Measurements from ENCODE around the gene AGBL1. TPM values are rescaled to one million over a fixed set of nuclear protein-coding genes. Genes with fewer than 3 reads are reported as not detected.

AGBL1 gene
- total and polyA plus RNA-seq, 2 donors (not counting 1 experiment from before 2014, with no cell fraction given): not detected

DNA sequence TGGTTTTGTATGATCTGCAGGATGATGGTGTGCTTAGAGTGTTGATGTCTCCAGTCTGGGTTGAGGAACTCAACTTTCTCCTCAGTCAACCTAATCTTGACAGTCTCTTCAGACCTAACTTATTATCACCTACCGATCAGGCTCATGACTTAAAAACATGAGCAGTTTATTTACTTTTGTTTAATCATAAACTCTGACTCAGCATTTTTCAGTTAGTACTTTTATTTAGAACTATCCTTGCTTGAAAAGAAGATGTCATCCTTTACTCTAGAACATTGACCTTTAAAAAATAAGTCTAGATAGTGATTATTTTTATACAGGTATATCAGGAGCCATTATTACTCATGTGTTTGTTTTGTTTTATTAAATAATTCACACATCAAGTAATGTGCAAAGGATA, 414.8 kb downstream of the AGBL1 start:
- H3K4me3 Mint-ChIP-seq: no peak overlapping the region
- POLR2A ChIA-PET: no interaction called here
- intact Hi-C loops (cut with micrococcal nuclease): no loop called here
- Histone ChIP-seq H4K20me1 (ENCODE audit: control insufficient read depth, insufficient read depth, low read length, poor library complexity, severe bottlenecking) (no peaks in the 10 kb centered on the region), H3K9me3 (ENCODE audit: control extremely low read depth in 1 of 3, control insufficient read depth in 2 of 3, insufficient read depth in 1 of 3, low read length in 2 of 3) (no peaks in the 10 kb centered on the region), H2AFZ (ENCODE audit: insufficient read depth, low read depth, low read length, poor library complexity, severe bottlenecking) (no peak overlapping the region), H3K27me3 (replicated peaks in 1 of 4; ENCODE audit: control extremely low read depth in 1 of 4, control insufficient read depth in 3 of 4, insufficient read depth in 4 of 4, low read length in 3 of 4) (no peaks in the 10 kb centered on the region), H3K36me3 (replicated peaks in 1 of 2; ENCODE audit: control extremely low read depth in 1 of 2, control insufficient read depth in 1 of 2, extremely low read depth in 1 of 2, insufficient read depth in 2 of 2, low read length in 1 of 2) (no peaks in the 10 kb centered on the region), H3K27ac (ENCODE audit: low read length in 2 of 2) (no peak overlapping the region), H3K4me2 (replicated peaks; ENCODE audit: low read depth, low read length, poor library complexity, severe bottlenecking) (no peak overlapping the region), H3K4me3 (ENCODE audit: control extremely low read depth in 1 of 5, extremely low read depth in 1 of 5, insufficient read depth in 1 of 5, low read depth in 2 of 5, low read length in 4 of 5) (no peak overlapping the region), H3K79me2 (ENCODE audit: control insufficient read depth, insufficient read depth, low read length) (no peaks in the 10 kb centered on the region), H3K4me1 (ENCODE audit: control insufficient read depth in 2 of 2, insufficient read depth in 2 of 2, low read length in 2 of 2) (no peaks in the 10 kb centered on the region), H3K9ac (ENCODE audit: low read length) (no peak overlapping the region)
- WGBS (ENCODE audit: insufficient coverage): no CpG with 5 or more reads among the region's 1 CpG
- CTCF ChIA-PET: no interaction called here
- no peak for TF ChIP-seq EZH2 (IDR thresholded peaks at IDR 0.05; ENCODE audit: borderline replicate concordance, insufficient read depth, low read depth, low read length, poor library complexity, severe bottlenecking)
- TF ChIP-seq, protein P1, sequence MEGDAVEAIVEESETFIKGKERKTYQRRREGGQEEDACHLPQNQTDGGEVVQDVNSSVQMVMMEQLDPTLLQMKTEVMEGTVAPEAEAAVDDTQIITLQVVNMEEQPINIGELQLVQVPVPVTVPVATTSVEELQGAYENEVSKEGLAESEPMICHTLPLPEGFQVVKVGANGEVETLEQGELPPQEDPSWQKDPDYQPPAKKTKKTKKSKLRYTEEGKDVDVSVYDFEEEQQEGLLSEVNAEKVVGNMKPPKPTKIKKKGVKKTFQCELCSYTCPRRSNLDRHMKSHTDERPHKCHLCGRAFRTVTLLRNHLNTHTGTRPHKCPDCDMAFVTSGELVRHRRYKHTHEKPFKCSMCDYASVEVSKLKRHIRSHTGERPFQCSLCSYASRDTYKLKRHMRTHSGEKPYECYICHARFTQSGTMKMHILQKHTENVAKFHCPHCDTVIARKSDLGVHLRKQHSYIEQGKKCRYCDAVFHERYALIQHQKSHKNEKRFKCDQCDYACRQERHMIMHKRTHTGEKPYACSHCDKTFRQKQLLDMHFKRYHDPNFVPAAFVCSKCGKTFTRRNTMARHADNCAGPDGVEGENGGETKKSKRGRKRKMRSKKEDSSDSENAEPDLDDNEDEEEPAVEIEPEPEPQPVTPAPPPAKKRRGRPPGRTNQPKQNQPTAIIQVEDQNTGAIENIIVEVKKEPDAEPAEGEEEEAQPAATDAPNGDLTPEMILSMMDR (IDR thresholded peaks at IDR 0.05): no peak
- H3K27ac Mint-ChIP-seq: no peak overlapping the region
- H3K4me1 Mint-ChIP-seq: no peaks in the 10 kb centered on the region
- no peaks in the 10 kb centered on the region for H3K27me3 Mint-ChIP-seq
- H3K9me3 Mint-ChIP-seq (ENCODE audit: insufficient read depth): peaks cover 4% of the 10 kb centered on the region
- DNase-seq: no peak
- ATAC-seq (ENCODE audit: low read depth): no peak

DNA sequence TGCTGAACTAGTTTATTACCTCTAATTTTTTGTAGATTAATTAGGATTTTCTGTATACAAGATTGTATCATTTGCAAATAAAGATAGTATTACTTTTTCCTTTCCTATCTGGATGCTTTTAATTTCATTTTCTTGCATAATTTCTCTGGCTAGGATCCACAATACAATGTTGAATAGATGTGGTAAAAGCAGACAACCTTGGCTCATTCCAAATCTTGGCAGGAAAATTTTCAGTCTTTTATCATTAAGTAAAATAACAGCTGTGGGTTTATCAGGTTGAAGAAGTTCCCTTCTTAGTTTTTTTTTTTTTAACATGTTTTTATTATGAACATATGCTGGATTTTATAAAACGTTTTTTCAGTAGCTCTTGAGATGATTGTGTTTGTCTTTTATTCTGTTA, 422.6 kb downstream of the AGBL1 start:
- WGBS (ENCODE audit: insufficient coverage): no CpG with 5 or more reads among the region's 1 CpG
- no peaks in the 10 kb centered on the region for H3K9me3 Mint-ChIP-seq (ENCODE audit: insufficient read depth)
- H3K9me3 ChIP-seq (ENCODE audit: control extremely low read depth in 1 of 3, control insufficient read depth in 2 of 3, insufficient read depth in 1 of 3, low read length in 2 of 3): no peaks in the 10 kb centered on the region
- no peaks in the 10 kb centered on the region for H3K27me3 Mint-ChIP-seq
- no peaks in the 10 kb centered on the region for H3K79me2 ChIP-seq (ENCODE audit: control insufficient read depth, insufficient read depth, low read length)
- no peak overlapping the region for H3K27ac Mint-ChIP-seq
- DNase-seq: no peak
- intact Hi-C loops (cut with micrococcal nuclease): no loop called here
- no peak overlapping the region for H3K4me2 ChIP-seq (replicated peaks; ENCODE audit: low read depth, low read length, poor library complexity, severe bottlenecking)
- H3K27me3 ChIP-seq (replicated peaks in 1 of 4; ENCODE audit: control extremely low read depth in 1 of 4, control insufficient read depth in 3 of 4, insufficient read depth in 4 of 4, low read length in 3 of 4): no peaks in the 10 kb centered on the region
- no peak overlapping the region for H3K27ac ChIP-seq (ENCODE audit: low read length in 2 of 2)
- ATAC-seq (ENCODE audit: low read depth): no peak
- H3K4me3 ChIP-seq (ENCODE audit: control extremely low read depth in 1 of 5, extremely low read depth in 1 of 5, insufficient read depth in 1 of 5, low read depth in 2 of 5, low read length in 4 of 5): no peak overlapping the region
- no peaks in the 10 kb centered on the region for H3K4me1 ChIP-seq (ENCODE audit: control insufficient read depth in 2 of 2, insufficient read depth in 2 of 2, low read length in 2 of 2)
- TF ChIP-seq, protein P1 (IDR thresholded peaks at IDR 0.05): no peak
- no peak for TF ChIP-seq EZH2 (IDR thresholded peaks at IDR 0.05; ENCODE audit: borderline replicate concordance, insufficient read depth, low read depth, low read length, poor library complexity, severe bottlenecking)
- H3K36me3 ChIP-seq (replicated peaks in 1 of 2; ENCODE audit: control extremely low read depth in 1 of 2, control insufficient read depth in 1 of 2, extremely low read depth in 1 of 2, insufficient read depth in 2 of 2, low read length in 1 of 2): no peaks in the 10 kb centered on the region
- no peaks in the 10 kb centered on the region for H4K20me1 ChIP-seq (ENCODE audit: control insufficient read depth, insufficient read depth, low read length, poor library complexity, severe bottlenecking)
- H2AFZ ChIP-seq (ENCODE audit: insufficient read depth, low read depth, low read length, poor library complexity, severe bottlenecking): no peak overlapping the region
- no peaks in the 10 kb centered on the region for H3K4me1 Mint-ChIP-seq
- POLR2A ChIA-PET: no interaction called here
- no peak overlapping the region for H3K9ac ChIP-seq (ENCODE audit: low read length)
- CTCF ChIA-PET: no interaction called here
- H3K4me3 Mint-ChIP-seq: no peak overlapping the region

Data from B cell (primary cell).